ENCODE measurements around the gene CREG2.

Gene CREG2, protein sequence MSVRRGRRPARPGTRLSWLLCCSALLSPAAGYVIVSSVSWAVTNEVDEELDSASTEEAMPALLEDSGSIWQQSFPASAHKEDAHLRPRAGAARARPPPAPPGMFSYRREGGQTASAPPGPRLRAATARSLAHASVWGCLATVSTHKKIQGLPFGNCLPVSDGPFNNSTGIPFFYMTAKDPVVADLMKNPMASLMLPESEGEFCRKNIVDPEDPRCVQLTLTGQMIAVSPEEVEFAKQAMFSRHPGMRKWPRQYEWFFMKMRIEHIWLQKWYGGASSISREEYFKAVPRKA

DNA sequence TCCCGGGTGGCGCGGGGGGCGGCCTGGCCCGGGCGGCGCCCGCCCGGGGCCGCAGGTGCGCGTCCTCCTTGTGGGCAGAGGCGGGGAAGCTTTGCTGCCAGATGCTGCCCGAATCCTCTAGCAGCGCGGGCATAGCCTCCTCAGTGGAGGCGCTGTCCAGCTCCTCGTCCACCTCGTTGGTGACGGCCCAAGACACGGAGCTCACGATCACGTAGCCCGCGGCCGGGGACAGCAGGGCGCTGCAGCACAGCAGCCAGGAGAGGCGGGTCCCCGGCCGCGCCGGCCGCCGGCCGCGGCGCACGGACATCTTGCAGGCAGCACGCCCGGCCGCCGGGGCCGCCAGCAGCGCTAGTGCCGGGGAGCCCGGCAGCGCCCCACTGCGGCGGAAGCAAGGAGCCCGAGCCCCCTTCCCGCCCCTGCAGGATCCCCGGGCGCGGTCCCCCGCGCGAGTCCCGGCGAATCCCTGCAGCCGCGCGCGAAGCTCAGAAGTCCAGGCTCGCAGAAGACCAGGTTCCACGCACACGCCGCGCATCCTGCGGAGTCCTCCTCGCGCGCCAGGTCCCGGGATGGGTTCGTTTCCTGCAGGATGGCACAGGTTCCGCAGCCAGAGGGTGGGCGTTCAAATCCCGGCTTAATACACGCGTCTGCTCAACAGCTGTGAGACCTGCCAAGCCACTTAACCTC, at the start of gene CREG2:
Gene CREG2 (minus strand): TSS at position 353 of the 684 bp plus-strand sequence. CDS start 46 bp downstream, at position 307.
- DNase-seq = peak; percentile 44

DNA sequence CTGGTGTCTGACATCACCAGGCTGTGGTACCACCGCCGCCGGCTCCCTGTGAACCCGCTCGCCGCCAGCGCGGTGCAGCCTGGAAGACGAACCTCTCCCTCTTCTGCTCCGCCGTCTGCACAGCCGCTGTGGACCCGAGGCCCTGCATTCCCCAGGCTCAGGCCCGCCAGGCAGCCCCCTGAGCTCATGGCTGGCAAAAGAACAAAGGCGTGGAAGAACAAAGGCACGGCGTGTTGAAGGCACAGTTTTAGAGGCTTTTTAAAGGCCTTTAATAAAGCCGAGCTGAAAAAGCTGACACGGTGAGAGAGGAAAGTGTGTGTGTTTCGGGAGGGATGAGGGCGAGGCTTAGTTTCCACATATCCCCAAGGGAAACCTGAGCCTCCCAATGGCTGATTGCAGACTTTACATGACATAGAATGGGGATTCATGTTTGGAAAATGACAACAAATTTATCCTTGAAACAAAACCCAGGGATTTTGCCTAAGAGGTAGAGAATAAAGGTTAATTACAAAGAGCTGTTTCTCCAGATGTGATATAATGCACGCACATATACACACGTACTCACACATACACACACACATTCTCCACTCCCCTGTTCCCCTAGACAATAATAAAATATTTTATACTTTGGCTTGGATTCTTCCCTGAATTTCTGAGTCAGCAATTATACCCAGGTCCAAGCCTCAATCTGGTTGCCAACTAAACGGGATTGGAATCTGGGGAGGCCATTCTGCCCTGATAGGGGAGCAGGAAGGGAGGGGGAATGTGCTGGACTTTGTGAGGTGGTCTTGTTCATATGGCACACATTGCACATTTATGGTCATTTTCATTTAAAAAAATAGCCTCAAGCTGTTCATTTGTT, 47.9 kb upstream of the CREG2 start:
- DNase-seq = no peak

DNA sequence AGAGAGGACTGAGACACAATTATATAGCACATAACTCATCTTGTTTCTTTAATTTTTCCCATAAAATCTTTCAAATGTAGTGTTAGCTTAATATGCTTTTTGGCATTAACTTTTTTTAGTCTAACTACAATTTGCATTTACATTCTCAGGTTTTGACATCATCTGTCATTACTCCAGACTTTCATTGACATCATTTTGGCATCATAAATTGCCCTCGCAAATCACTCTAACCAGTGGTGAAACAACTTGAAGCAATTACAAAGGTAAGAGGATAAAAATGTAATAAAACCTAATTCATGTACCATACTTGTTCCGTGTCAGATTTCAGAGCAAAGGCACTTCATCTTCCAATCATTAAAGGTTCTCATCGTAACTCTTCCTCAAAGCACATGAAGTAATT, 46.2 kb upstream of the CREG2 start:
- no peak for DNase-seq

DNA sequence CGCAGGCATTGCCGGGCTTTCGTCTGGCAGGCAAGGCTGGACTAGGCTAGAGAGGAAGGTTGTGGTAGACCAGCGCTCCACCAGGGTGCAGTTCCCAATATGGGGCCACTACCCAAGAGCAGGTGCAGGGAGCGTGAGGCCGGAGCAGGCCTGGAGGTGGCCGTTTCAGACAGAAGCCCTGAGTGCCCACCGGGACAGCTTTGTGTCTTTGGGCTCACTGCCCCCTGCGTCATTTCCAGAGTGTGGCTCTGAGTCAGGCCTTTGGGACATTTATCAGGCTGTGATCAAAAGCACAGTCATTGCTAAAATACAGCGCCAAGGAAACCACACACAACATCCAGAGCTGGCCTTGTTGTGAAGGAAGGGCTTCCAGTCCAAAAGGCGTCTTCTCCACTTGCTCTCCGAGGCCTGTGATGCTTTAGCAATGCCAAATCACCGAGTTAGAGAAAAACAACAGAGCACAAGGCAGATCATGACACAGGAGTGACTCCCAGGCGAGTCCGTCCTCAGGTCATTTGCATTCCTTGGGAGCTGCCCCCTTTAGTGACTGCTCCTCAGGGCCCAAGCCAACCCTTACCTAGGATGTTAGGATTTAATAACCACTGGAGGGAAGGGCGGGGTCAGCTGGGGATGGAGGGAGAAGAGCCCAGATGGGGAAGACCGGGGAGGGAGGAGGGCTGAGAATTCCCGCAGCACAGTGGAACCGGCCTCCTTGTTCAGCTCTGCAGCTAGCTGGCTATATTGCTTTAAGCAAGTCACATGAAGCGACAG, 45.3 kb upstream of the CREG2 start:
- DNase-seq = peak; percentile 33

DNA sequence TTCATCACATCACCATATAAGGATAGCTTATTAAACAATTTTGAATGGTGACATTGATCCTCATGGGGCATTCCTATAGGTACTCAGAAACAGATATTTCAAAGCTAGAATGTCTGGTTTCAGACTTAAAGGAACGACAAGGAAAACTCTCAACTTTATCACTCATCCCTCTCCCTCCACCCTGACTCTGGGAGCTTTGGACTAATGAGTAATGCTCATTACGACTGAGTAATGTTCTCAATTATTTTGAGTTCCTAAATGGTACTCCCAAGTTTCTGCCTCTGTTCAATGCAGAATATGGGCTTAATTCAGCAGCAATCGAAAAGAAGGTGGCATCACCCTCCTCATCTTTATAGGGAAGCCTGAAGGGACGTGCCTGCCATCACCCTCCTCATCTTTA, 44.2 kb upstream of the CREG2 start:
- no peak for DNase-seq

DNA sequence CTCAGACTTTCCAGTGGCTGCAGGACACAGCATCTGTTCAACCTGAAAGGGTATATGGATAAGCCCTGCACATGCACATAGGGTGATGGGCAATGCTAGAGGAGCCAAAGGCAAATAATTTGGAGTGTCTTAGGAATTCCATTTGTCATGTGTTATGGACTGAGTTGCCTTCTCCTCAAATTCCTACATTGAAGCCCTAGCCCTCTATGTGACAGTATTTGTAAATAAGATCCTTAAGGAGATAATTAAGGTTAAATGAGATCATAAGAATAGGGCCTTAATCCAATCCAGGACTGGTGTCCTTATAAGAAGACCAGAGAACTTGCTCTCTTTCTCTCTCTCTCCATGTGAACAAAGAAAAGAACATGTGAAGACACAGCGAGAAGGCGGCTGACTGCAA, 42.9 kb upstream of the CREG2 start:
- no peak for DNase-seq

DNA sequence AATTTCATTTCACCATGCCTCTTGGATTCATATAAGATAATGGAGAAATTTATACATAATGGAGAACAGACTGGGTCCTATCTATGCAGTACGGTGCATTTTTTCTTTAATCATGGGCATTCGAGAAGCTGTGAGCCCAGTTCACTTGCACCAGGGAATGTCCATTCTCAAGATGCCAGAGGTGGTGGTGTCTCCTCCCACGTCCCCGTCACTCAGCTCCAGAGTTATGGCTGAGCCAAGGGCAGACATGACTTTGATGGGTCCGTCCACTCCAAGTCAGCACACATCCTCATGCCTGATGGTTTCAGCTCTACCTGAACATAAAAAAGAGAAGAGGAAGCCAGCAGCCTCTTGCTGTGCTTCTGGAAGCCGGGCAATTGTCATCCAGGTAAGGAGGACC, 42.1 kb upstream of the CREG2 start:
- DNase-seq = no peak

DNA sequence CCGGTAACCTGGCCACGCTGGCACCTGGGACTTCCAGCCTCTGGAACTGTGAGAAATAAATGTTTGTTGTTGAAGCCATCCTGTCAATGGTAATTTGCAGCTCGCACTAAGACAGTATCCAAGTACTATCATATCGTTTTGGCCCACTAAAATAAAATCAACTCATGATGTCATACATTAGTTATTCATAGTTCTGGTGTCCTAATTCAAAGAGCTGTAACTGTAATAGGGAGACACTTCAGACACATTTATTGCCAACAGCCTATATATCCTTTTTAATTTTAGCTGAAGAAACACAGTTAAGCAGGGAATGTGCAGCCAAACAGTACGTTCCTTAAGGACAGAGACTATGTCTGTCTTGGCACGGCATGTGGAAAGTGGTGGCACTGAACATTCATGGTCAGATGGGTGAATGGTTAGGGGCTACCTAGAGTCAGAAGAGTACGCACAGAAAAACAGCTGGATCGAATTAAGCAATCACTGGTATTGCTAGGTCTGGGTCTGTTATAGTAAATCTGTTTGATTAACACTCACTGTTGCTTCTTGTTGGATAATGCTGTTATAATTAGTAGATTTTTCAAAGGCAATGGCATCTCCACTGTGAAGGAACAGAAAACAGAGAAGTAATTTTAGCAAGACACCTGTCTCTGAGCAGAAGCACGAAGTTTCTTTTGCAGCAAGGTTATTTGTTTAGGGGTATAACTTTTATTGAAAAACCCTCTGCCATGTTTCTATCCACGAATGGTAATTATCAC, 41.3 kb upstream of the CREG2 start:
- no peak for DNase-seq

DNA sequence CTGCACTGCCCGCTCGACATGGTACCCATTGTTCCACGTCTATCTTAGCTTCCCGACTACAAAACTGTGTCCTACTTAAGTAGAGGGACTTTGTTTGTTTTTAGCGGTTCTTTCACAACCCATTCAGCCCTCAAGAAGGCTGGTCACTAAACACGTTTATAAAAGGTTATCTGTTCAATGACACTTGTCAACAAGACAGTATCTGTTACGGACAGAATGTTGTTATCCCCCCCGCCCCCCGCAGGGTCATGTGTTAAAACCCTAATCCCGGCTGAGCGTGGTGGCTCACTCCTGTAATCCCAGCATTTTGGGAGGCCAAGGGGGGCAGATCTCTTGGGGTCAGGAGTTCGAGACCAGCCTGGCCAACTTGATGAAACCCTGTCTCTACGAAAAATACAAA, 40.4 kb upstream of the CREG2 start:
- DNase-seq = no peak

DNA sequence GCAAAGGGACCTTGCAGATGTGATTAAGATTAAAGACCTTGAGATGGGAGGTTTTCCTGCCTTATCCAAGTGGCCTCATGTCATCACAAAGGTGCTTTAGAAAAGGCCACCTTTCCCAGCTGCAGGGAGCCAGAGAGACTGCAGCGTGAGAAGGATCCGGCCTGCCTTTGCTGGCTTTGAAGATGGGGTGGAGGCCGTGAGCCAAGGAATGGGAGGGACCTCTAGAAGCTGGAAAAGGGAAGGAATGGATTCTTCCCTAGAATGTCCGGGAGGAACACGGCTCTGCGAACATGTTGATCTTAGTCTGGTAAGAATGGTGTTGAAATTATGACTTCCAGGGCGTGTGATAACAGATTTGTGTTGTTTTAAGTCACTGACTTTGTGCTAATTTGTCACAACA, 39.9 kb upstream of the CREG2 start:
- no peak for DNase-seq

DNA sequence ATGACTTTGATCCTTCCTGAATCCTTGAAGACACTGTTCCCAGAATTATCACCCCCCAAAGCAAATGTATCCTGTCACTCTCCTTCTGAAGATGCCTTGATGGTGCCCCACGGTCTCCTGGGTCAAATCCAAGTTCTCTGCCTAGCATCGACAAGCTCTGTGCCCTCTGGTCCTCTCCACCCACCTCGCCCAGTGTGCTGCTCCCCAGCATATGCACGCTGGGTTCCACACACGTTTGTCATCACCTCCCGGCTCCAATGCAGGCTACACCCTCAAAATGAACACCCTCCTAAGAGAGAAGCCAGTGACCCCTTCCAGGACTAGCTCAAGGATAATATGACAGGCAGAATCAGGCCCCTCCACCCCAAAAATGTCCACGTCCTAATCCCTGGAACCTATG, 39.5 kb upstream of the CREG2 start:
- no peak for DNase-seq

DNA sequence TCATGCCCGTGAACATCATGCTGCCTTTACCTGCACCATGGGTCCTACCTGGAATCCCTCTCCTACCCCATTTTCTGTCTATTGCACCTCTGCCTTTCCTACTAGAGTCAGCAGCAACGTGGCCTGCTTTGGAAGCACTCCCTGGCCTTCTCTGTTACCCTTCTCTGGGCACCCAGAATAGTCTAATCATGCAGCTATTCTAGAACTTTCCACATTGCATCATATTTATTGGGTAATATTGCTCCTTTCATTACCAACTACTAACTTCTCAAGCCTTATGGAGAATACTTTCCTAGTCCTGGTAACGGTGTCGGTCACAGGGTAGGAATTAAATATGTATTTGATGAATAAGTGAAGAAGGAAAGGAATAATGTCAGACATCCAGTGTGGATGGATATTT, 33.3 kb upstream of the CREG2 start:
- DNase-seq = no peak

DNA sequence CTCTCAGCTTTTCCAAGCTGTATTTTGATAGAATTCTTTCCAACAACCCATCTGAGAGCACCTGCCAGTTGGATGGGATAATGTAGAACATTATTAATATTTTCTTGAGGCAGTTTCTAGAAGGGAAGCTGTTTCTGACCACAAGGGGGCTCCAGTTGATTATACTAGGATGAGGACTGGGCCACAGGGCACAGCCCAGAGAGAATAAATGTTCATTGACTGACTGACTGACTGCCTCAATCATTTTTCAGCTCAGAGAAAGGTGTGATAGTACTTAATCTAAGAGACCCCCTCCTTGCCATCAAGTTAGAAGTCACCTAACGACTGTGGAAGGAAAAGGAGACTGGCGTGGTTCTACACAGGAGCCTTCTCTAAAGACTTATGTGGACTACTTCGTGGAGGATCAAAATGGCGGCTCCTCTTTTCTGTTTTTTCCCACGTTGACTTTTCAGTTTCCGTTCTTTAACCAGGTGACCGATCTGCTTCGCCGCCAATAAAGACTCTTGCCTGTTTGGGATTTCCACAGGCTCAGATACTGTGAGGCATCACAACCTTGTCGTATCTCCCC, 31.9 kb upstream of the CREG2 start:
- peak; percentile 71 for DNase-seq

DNA sequence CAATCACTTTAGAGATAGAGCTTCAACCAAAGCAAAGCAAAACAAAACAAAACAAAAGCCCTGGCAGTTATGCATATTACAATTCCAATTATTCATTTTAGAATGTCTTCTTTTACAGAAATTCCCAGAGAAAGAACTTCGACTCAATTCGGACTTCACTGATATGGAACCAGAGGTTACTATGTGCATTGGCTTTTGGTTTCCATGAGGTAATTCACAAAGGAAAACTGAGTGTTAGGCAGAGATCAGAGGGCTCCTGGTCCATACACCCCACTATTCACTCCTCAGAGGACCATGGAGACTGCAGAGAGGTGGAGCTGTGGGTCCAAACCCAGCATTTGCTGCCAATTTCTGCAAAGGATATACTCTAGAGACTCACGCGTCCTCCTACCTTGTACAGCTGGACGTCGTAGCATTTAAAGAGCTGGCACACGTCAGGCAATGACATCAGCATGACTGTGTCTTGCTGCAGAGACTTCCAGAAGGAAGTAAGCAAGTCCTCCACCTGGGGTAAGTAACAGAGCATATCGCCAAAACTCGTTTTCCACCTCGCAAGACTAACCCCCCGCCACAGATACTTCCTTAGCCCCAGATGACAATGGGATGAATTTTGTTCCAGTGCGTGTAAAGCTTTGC, 31.3 kb upstream of the CREG2 start:
- no peak for DNase-seq

DNA sequence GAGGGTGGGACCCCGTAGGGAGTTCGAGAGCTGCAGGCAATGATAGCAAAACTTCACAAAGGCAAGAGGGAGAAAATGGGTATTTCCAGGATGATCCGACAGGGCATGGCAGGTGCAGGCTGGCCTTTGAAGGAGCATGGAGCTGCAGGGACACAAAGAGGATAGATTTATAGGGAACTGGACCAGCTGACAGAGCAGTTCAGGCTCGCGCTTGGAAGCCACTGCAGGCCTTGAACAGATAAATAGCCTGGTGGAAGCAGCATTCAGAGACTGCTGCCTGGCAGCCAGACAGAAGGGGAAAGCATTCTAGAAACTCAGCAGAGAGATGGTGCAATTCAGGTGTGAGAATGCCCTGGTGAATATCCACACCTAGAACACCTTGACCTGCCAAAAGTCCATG, 29.3 kb upstream of the CREG2 start:
- DNase-seq = no peak

DNA sequence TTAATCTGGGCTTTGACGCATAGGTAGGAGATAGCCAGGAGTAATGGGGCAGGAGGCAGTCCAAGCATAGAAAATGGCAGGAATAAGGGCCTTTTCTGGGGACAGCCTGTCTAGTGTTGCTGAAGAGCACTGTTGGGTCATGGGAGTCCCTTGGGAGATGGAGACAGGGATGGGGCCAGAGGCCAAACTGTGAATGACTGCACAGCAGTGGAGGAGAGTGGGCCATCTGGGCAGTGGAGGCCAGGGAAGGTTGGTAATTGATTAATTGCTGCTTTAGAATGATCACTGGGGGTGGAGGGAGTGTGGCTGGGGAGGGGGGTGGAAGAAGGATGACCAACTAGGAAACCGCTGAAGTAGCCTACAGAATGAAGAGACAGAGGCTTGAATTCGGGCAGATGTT, 28.6 kb upstream of the CREG2 start:
- DNase-seq = no peak

DNA sequence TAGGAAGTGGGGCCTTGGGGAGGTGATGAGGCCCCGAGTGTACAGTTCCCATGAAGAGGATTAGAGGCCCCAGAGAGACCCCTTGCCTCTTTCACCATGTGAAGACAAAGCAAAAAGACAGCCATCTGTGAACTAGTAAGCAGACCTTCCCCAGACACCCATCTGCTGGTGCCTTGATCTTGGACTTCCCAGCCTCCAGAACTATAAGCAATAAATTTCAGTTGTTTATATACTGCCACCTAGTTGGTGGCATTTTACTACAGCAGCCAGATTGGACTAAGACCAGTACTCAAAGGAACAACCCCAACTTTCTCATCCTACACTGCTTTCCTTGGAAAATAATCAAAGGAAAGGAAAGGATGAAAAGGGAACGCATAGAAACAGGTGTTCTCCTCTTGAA, 27.9 kb upstream of the CREG2 start:
- peak; percentile 7 for DNase-seq

DNA sequence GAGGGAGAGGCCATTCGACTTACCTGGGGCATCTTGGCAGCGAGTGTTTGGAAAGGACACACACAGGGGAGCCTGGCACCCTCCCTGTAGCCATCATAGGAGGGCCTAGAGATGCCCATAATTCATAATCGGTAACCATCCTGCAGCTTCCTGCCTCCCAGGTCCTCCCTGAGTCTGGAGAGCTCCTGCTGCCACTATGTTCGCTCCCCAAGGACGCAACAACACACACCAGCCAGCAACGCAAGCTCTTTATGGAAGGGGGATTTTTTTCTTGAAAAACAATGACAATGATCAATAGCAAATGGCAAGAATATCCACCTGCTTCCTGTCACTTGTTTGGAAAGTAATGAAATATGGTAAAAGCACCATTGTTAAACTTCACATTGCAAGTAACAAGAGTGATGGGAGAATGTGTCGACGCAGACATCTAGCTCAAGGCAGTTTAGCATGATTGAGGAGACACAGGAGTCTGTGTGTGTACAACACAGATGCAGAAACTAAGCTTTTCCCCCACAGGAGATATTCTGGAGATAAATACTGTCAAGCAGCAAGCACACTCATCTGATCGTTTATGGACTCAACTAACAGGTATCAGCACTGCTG, 24.9 kb upstream of the CREG2 start:
- no peak for DNase-seq

DNA sequence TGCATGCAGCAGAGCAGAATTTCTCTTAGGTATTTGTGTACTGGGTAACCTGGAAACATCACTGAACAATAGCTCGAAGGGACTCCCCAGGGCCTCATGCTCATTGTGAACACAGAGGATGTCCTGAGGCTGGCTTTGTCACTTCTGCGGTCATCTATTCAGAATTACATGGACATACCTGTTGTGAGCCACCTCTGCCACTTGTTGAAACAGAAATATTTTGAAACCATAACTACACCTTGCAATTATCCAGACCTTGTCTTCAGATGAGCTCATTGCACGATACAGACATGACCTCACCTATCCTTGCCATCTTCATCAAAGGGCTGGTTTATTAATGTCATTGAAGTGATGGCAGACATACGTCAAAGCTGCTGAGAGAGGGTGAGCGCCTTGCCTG, 23.4 kb upstream of the CREG2 start:
- DNase-seq = no peak

DNA sequence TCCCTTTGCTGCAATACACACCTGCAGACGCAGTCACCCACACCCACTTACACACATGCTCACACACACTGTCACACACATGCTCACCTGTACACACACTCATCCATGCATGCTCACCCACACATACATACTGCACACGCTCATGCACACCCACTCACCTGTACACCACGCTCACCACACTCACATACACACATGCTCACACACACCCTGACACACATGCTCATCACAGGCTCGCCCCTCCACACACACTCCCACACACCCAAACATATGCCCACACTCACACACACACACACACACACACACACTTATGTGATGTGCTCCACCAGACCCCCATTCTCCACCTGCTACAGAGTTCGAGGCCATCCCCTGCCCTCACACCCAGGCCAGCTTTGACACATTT, 22.8 kb upstream of the CREG2 start:
- DNase-seq = no peak

DNA sequence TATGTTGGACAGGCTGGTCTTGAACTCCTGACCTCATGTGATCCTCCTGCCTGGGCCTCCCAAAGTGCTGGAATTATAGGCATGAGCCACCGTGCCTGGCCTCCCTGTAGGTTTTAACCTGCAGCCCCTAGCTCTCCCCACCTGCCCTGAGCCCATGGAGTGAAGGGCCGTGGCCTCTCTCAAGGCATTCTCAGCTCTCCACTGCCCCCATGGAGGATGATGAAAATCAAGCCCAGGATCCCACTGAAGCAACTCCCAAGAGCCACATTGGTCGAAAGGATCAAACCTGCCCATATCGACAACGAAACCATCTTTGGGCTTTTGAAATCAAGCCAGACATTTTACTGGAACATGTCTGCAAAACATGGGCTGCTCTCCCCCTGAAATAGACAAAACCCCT, 22.4 kb upstream of the CREG2 start:
- no peak for DNase-seq

All from activated CD4-positive, alpha-beta T cell treated with anti-CD3 and anti-CD28 coated beads, Interleukin-2, amount 50 U/mL, for 16 hours (primary cell).